ENCODE measurements around the gene SYCN.

- TF ChIP-seq, protein P1, sequence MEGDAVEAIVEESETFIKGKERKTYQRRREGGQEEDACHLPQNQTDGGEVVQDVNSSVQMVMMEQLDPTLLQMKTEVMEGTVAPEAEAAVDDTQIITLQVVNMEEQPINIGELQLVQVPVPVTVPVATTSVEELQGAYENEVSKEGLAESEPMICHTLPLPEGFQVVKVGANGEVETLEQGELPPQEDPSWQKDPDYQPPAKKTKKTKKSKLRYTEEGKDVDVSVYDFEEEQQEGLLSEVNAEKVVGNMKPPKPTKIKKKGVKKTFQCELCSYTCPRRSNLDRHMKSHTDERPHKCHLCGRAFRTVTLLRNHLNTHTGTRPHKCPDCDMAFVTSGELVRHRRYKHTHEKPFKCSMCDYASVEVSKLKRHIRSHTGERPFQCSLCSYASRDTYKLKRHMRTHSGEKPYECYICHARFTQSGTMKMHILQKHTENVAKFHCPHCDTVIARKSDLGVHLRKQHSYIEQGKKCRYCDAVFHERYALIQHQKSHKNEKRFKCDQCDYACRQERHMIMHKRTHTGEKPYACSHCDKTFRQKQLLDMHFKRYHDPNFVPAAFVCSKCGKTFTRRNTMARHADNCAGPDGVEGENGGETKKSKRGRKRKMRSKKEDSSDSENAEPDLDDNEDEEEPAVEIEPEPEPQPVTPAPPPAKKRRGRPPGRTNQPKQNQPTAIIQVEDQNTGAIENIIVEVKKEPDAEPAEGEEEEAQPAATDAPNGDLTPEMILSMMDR (IDR thresholded peaks at IDR 0.05): no peak
- no peak for TF ChIP-seq POLR2A (IDR thresholded peaks at IDR 0.05)
These were observed 7.8 kb upstream of the SYCN start for GRCh38 chr19:39211731-39212374.

Measured in testis (tissue), 2 donors.